OCI-LY3 (cell line): Measurements from ENCODE around the gene XRCC3.

ENCODE experiments used
- EZH2phosphoT487 ChIP-seq: fragments of 200-600 bp; shearing (Covaris generic); IDR thresholded peaks from 2 replicates; pipeline ENCODE4 v1.6.1; 2018; ENCODE audit warnings: antibody characterized with exemption, mixed run types, low read depth
- TF ChIP-seq, protein P1 (sequence below): fragments of 200-600, 300-600 bp; sonication (generic); IDR thresholded peaks from 2 replicates; pipeline ENCODE4 v1.5.1; 2014; ENCODE audit warnings: antibody characterized with exemption, low read length, low read depth

DNA sequence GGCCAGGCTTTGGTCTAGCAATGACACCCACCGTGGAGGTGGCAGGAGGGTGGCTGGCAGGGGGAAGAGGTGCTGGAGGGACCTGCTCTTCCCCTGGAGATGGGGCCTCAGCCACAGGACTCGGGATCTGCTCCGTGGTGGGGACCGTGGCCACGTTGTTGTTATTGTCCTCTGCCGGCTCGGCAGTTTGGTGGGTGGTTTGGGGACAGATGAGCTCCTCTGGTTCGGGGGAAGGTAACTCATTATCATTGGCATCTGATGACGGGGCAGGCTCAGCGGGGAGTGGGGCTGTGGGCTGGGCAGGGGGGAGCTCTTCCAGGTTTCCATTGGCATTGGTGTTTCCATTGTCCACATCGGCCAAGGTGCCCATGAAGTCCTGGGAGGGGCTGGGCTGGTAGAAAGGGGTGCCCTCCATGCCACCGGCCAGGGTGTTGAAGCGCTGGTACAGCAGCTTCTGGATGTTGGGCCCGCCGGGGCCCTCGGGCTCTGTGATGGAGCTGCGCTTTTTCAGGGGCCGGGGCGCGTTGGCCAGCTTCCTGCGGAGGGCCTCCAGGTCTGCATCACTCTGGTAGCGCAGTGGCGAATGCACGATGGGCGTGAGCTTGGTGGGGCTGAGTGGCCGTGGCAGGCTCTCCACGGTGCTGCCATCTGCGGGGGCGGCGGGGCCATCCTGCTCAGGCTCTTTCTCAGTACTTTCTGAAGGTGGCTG, 24.7 kb upstream of the XRCC3 start:
- TF ChIP-seq, protein P1, sequence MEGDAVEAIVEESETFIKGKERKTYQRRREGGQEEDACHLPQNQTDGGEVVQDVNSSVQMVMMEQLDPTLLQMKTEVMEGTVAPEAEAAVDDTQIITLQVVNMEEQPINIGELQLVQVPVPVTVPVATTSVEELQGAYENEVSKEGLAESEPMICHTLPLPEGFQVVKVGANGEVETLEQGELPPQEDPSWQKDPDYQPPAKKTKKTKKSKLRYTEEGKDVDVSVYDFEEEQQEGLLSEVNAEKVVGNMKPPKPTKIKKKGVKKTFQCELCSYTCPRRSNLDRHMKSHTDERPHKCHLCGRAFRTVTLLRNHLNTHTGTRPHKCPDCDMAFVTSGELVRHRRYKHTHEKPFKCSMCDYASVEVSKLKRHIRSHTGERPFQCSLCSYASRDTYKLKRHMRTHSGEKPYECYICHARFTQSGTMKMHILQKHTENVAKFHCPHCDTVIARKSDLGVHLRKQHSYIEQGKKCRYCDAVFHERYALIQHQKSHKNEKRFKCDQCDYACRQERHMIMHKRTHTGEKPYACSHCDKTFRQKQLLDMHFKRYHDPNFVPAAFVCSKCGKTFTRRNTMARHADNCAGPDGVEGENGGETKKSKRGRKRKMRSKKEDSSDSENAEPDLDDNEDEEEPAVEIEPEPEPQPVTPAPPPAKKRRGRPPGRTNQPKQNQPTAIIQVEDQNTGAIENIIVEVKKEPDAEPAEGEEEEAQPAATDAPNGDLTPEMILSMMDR, result no peak
- TF ChIP-seq EZH2phosphoT487, result no peak
